Ishikawa (cell line): Measurements from ENCODE around the gene SKAP1.

Experiments
- CEBPB ChIP-seq: IDR thresholded peaks from 2 replicates; pipeline ENCODE4 v1.6.1; 2012
- CREB1 ChIP-seq: IDR thresholded peaks from 2 replicates; pipeline ENCODE4 v1.6.1; 2012; ENCODE audit warnings: low read depth
- EGR1 ChIP-seq: IDR thresholded peaks from 2 replicates; pipeline ENCODE4 v1.6.1; 2012
- EP300 ChIP-seq: IDR thresholded peaks from 2 replicates; pipeline ENCODE4 v1.6.1; 2012; ENCODE audit warnings: borderline replicate concordance
- FOXM1 ChIP-seq: IDR thresholded peaks from 2 replicates; pipeline ENCODE4 v1.6.1; 2012; ENCODE audit warnings: low read depth, borderline replicate concordance
- MAX ChIP-seq: IDR thresholded peaks from 2 replicates; pipeline ENCODE4 v1.6.1; 2012
- NFIC ChIP-seq: IDR thresholded peaks from 2 replicates; pipeline ENCODE4 v1.6.1; 2012
- RAD21 ChIP-seq: IDR thresholded peaks from 2 replicates; pipeline ENCODE4 v1.6.1; 2012; ENCODE audit warnings: low read depth
- REST ChIP-seq: IDR thresholded peaks from 2 replicates; pipeline ENCODE4 v1.6.1; 2012; ENCODE audit warnings: low read depth, mild to moderate bottlenecking
- TAF1 ChIP-seq: IDR thresholded peaks from 2 replicates; pipeline ENCODE4 v1.6.1; 2012; ENCODE audit warnings: low read depth, mild to moderate bottlenecking
- TCF12 ChIP-seq: IDR thresholded peaks from 2 replicates; pipeline ENCODE4 v1.6.1; 2012; ENCODE audit warnings: low read depth
- TEAD4 ChIP-seq: IDR thresholded peaks from 2 replicates; pipeline ENCODE4 v1.6.1; 2012
- USF1 ChIP-seq: IDR thresholded peaks from 2 replicates; pipeline ENCODE4 v1.6.1; 2012
- YY1 ChIP-seq: IDR thresholded peaks from 2 replicates; pipeline ENCODE4 v1.6.1; 2012; ENCODE audit warnings: low read depth
- ZBTB7A ChIP-seq: IDR thresholded peaks from 2 replicates; pipeline ENCODE4 v1.6.1; 2012; ENCODE audit warnings: low read depth

SKAP1 gene

GRCh38 chr17:48250949-48251348, 179.1 kb downstream of the SKAP1 start:
- TF ChIP-seq TEAD4 (no peak), FOXM1 (no peak), YY1 (no peak), RAD21 (no peak), MAX (no peak), ZBTB7A (no peak), NFIC (no peak), CEBPB (no peak), REST (no peak), EP300 (no peak), EGR1 (no peak), CREB1 (no peak)

GRCh38 chr17:48247603-48248002, 182.4 kb downstream of the SKAP1 start:
- no peak for TF ChIP-seq MAX
- no peak for TF ChIP-seq RAD21
- TF ChIP-seq NFIC, result no peak
- TF ChIP-seq FOXM1, result no peak
- TF ChIP-seq USF1, result no peak
- TF ChIP-seq EGR1, result no peak

- TF ChIP-seq MAX (no peak), TCF12 (no peak), FOXM1 (no peak), CREB1 (no peak), ZBTB7A (no peak), TAF1 (no peak), REST (no peak), CEBPB (no peak), NFIC (no peak), TEAD4 (no peak), EP300 (no peak), YY1 (no peak), USF1 (no peak), EGR1 (no peak), RAD21 (no peak)
Measured at GRCh38 chr17:48247038-48247437, 183.0 kb downstream of the SKAP1 start.

GRCh38 chr17:48246612-48247011, 183.4 kb downstream of the SKAP1 start:
- TF ChIP-seq FOXM1, result no peak
- no peak for TF ChIP-seq NFIC
- TF ChIP-seq CEBPB, result no peak
- TF ChIP-seq CREB1, result no peak
- TF ChIP-seq EGR1, result no peak
- no peak for TF ChIP-seq TCF12
- no peak for TF ChIP-seq TAF1
- TF ChIP-seq REST, result no peak
- TF ChIP-seq ZBTB7A, result no peak

GRCh38 chr17:48244814-48245213, 185.2 kb downstream of the SKAP1 start:
- TF ChIP-seq ZBTB7A, result no peak
- no peak for TF ChIP-seq FOXM1
- no peak for TF ChIP-seq RAD21
- no peak for TF ChIP-seq MAX
- no peak for TF ChIP-seq EP300
- TF ChIP-seq YY1, result no peak
- TF ChIP-seq REST, result no peak
- TF ChIP-seq CEBPB, result no peak
- TF ChIP-seq NFIC, result no peak
- no peak for TF ChIP-seq TCF12
- TF ChIP-seq USF1, result no peak
- TF ChIP-seq TAF1, result no peak
- no peak for TF ChIP-seq CREB1
- no peak for TF ChIP-seq TEAD4
- no peak for TF ChIP-seq EGR1
